ENCODE results near the gene HM13. TPM values are rescaled to one million over a fixed set of nuclear protein-coding genes. Genes with fewer than 3 reads are reported as not detected.
A peak's percentile ranks its signal among the peaks of the same experiment; 100 is the strongest.

The HM13 gene
- polyA plus RNA-seq, 4 donors, result 53.9 to 202 (median 91.8) TPM

GRCh38 chr20:31560746-31561598 is 46.7 kb downstream of the HM13 start:
- H3K36me3 ChIP-seq (ENCODE audit: control insufficient read depth in 3 of 3, insufficient read depth in 2 of 3, low read depth in 1 of 3, low read length in 3 of 3), result peaks cover 6 to 74% (median 20%) of the 10 kb centered on the region in 3 donors
- DNase-seq, result peak in 1 of 2 donors; percentile 91
- FAIRE-seq, result no peak
- H3K27me3 ChIP-seq (ENCODE audit: control insufficient read depth in 3 of 3, insufficient read depth in 3 of 3, low read length in 3 of 3), result no peaks in the 10 kb centered on the region
- no peaks in the 10 kb centered on the region for H3K9me3 ChIP-seq (ENCODE audit: control insufficient read depth in 2 of 2, insufficient read depth in 1 of 2, low read depth in 1 of 2, low read length in 1 of 2)
- H3K4me3 ChIP-seq (ENCODE audit: low read depth in 1 of 3, low read length in 3 of 3), result peak overlapping the region in 1 of 3 donors; percentile 10
- H3K4me1 ChIP-seq (ENCODE audit: control insufficient read depth in 3 of 3, insufficient read depth in 2 of 3, low read depth in 1 of 3, low read length in 2 of 3), result peaks cover 5 to 18% (median 7%) of the 10 kb centered on the region in 3 donors
- 46 to 69% (median 66%) methylated on average over 7 of the region's 7 CpGs for WGBS, 3 donors
- H3K27ac ChIP-seq (ENCODE audit: low read depth in 1 of 3, low read length in 2 of 3), result peak overlapping the region in 2 of 3 donors; percentile 89 to 90

GRCh38 chr20:31562241-31562640 is 48.0 kb downstream of the HM13 start:
- Histone ChIP-seq H3K27me3 (ENCODE audit: control insufficient read depth in 3 of 3, insufficient read depth in 3 of 3, low read length in 3 of 3) (no peaks in the 10 kb centered on the region), H3K9me3 (ENCODE audit: control insufficient read depth in 2 of 2, insufficient read depth in 1 of 2, low read depth in 1 of 2, low read length in 1 of 2) (no peaks in the 10 kb centered on the region), H3K4me1 (ENCODE audit: control insufficient read depth in 3 of 3, insufficient read depth in 2 of 3, low read depth in 1 of 3, low read length in 2 of 3) (peaks cover 5 to 31% (median 9%) of the 10 kb centered on the region in 3 donors), H3K36me3 (ENCODE audit: control insufficient read depth in 3 of 3, insufficient read depth in 2 of 3, low read depth in 1 of 3, low read length in 3 of 3) (peaks cover 4 to 81% (median 20%) of the 10 kb centered on the region in 3 donors), H3K27ac (ENCODE audit: low read depth in 1 of 3, low read length in 2 of 3) (peak overlapping the region in 2 of 3 donors; percentile 79 to 83), H3K4me3 (ENCODE audit: low read depth in 1 of 3, low read length in 3 of 3) (no peak overlapping the region)
- WGBS, 3 donors, result 55 to 67% (median 67%) methylated on average over 1 of the region's 1 CpG
- no peak for DNase-seq
- no peak for FAIRE-seq

- FAIRE-seq, result no peak
- Histone ChIP-seq H3K9me3 (ENCODE audit: control insufficient read depth in 2 of 2, insufficient read depth in 1 of 2, low read depth in 1 of 2, low read length in 1 of 2) (no peaks in the 10 kb centered on the region), H3K27ac (ENCODE audit: low read depth in 1 of 3, low read length in 2 of 3) (peak overlapping the region in 2 of 3 donors; percentile 22 to 24), H3K36me3 (ENCODE audit: control insufficient read depth in 3 of 3, insufficient read depth in 2 of 3, low read depth in 1 of 3, low read length in 3 of 3) (peaks cover 2 to 87% (median 20%) of the 10 kb centered on the region in 3 donors), H3K27me3 (ENCODE audit: control insufficient read depth in 3 of 3, insufficient read depth in 3 of 3, low read length in 3 of 3) (no peaks in the 10 kb centered on the region), H3K4me1 (ENCODE audit: control insufficient read depth in 3 of 3, insufficient read depth in 2 of 3, low read depth in 1 of 3, low read length in 2 of 3) (peaks cover 5 to 50% (median 9%) of the 10 kb centered on the region in 3 donors), H3K4me3 (ENCODE audit: low read depth in 1 of 3, low read length in 3 of 3) (no peak overlapping the region)
- WGBS, 3 donors, result 80 to 85% (median 80%) methylated on average over 6 of the region's 6 CpGs
- no peak for DNase-seq
Observed at GRCh38 chr20:31564284-31564683, 50.0 kb downstream of the HM13 start.

GRCh38 chr20:31565699-31566318 is 51.6 kb downstream of the HM13 start:
- Histone ChIP-seq H3K9me3 (ENCODE audit: control insufficient read depth in 2 of 2, insufficient read depth in 1 of 2, low read depth in 1 of 2, low read length in 1 of 2) (no peaks in the 10 kb centered on the region), H3K4me3 (ENCODE audit: low read depth in 1 of 3, low read length in 3 of 3) (no peak overlapping the region), H3K36me3 (ENCODE audit: control insufficient read depth in 3 of 3, insufficient read depth in 2 of 3, low read depth in 1 of 3, low read length in 3 of 3) (peaks cover 2 to 88% (median 20%) of the 10 kb centered on the region in 3 donors), H3K4me1 (ENCODE audit: control insufficient read depth in 3 of 3, insufficient read depth in 2 of 3, low read depth in 1 of 3, low read length in 2 of 3) (peaks cover 0 to 65% (median 6%) of the 10 kb centered on the region in 3 donors), H3K27me3 (ENCODE audit: control insufficient read depth in 3 of 3, insufficient read depth in 3 of 3, low read length in 3 of 3) (no peaks in the 10 kb centered on the region), H3K27ac (ENCODE audit: low read depth in 1 of 3, low read length in 2 of 3) (peak overlapping the region; percentile 70 to 92 (median 91))
- 52 to 80% (median 57%) methylated on average over 6 of the region's 6 CpGs for WGBS, 3 donors
- DNase-seq (peak in 1 of 2 donors; percentile 86), FAIRE-seq (no peak)

GRCh38 chr20:31566319-31566657 is 52.0 kb downstream of the HM13 start:
- Histone ChIP-seq H3K27me3 (ENCODE audit: control insufficient read depth in 3 of 3, insufficient read depth in 3 of 3, low read length in 3 of 3) (no peaks in the 10 kb centered on the region), H3K4me1 (ENCODE audit: control insufficient read depth in 3 of 3, insufficient read depth in 2 of 3, low read depth in 1 of 3, low read length in 2 of 3) (peaks cover 0 to 69% (median 6%) of the 10 kb centered on the region in 3 donors), H3K27ac (ENCODE audit: low read depth in 1 of 3, low read length in 2 of 3) (peak overlapping the region; percentile 70 to 92 (median 91)), H3K4me3 (ENCODE audit: low read depth in 1 of 3, low read length in 3 of 3) (no peak overlapping the region), H3K9me3 (ENCODE audit: control insufficient read depth in 2 of 2, insufficient read depth in 1 of 2, low read depth in 1 of 2, low read length in 1 of 2) (no peaks in the 10 kb centered on the region), H3K36me3 (ENCODE audit: control insufficient read depth in 3 of 3, insufficient read depth in 2 of 3, low read depth in 1 of 3, low read length in 3 of 3) (peaks cover 2 to 89% (median 17%) of the 10 kb centered on the region in 3 donors)
- WGBS, 3 donors, result 60 to 94% (median 92%) methylated on average over 1 of the region's 1 CpG
- no peak for FAIRE-seq
- DNase-seq, result no peak

- FAIRE-seq (no peak), DNase-seq (peak; percentile 71 to 82)
- Histone ChIP-seq H3K36me3 (ENCODE audit: control insufficient read depth in 3 of 3, insufficient read depth in 2 of 3, low read depth in 1 of 3, low read length in 3 of 3) (peaks cover 2 to 84% (median 13%) of the 10 kb centered on the region in 3 donors), H3K9me3 (ENCODE audit: control insufficient read depth in 2 of 2, insufficient read depth in 1 of 2, low read depth in 1 of 2, low read length in 1 of 2) (no peaks in the 10 kb centered on the region), H3K4me3 (ENCODE audit: low read depth in 1 of 3, low read length in 3 of 3) (no peak overlapping the region), H3K27ac (ENCODE audit: low read depth in 1 of 3, low read length in 2 of 3) (peak overlapping the region; percentile 70 to 92 (median 91)), H3K27me3 (ENCODE audit: control insufficient read depth in 3 of 3, insufficient read depth in 3 of 3, low read length in 3 of 3) (no peaks in the 10 kb centered on the region), H3K4me1 (ENCODE audit: control insufficient read depth in 3 of 3, insufficient read depth in 2 of 3, low read depth in 1 of 3, low read length in 2 of 3) (peaks cover 0 to 69% (median 6%) of the 10 kb centered on the region in 3 donors)
- WGBS, 3 donors, result 23 to 52% (median 32%) methylated on average over 12 to 14 of the region's 14 CpGs
Observed at GRCh38 chr20:31566658-31567379, 52.6 kb downstream of the HM13 start.

- peaks cover 3 to 72% (median 4%) of the 10 kb centered on the region in 3 donors for H3K4me1 ChIP-seq (ENCODE audit: control insufficient read depth in 3 of 3, insufficient read depth in 2 of 3, low read depth in 1 of 3, low read length in 2 of 3)
- peak overlapping the region in 2 of 3 donors; percentile 91 to 92 for H3K27ac ChIP-seq (ENCODE audit: low read depth in 1 of 3, low read length in 2 of 3)
- FAIRE-seq (no peak), DNase-seq (no peak)
- H3K9me3 ChIP-seq (ENCODE audit: control insufficient read depth in 2 of 2, insufficient read depth in 1 of 2, low read depth in 1 of 2, low read length in 1 of 2), result no peaks in the 10 kb centered on the region
- H3K27me3 ChIP-seq (ENCODE audit: control insufficient read depth in 3 of 3, insufficient read depth in 3 of 3, low read length in 3 of 3), result no peaks in the 10 kb centered on the region
- H3K36me3 ChIP-seq (ENCODE audit: control insufficient read depth in 3 of 3, insufficient read depth in 2 of 3, low read depth in 1 of 3, low read length in 3 of 3), result peaks cover 2 to 79% (median 13%) of the 10 kb centered on the region in 3 donors
- H3K4me3 ChIP-seq (ENCODE audit: low read depth in 1 of 3, low read length in 3 of 3), result no peak overlapping the region
Observed at GRCh38 chr20:31567380-31567720, 53.1 kb downstream of the HM13 start.

GRCh38 chr20:31568041-31568731 is 53.9 kb downstream of the HM13 start:
- WGBS, 3 donors, result 84% methylated on average over 21 of the region's 21 CpGs

More at GRCh38 chr20:31568041-31568731, 53.9 kb downstream of the HM13 start:
- peak overlapping the region; percentile 13 to 91 (median 53) for H3K27ac ChIP-seq (ENCODE audit: low read depth in 1 of 3, low read length in 2 of 3)
- FAIRE-seq (no peak), DNase-seq (no peak)
- peaks cover 2 to 70% (median 9%) of the 10 kb centered on the region in 3 donors for H3K36me3 ChIP-seq (ENCODE audit: control insufficient read depth in 3 of 3, insufficient read depth in 2 of 3, low read depth in 1 of 3, low read length in 3 of 3)
- no peak overlapping the region for H3K4me3 ChIP-seq (ENCODE audit: low read depth in 1 of 3, low read length in 3 of 3)
- no peaks in the 10 kb centered on the region for H3K27me3 ChIP-seq (ENCODE audit: control insufficient read depth in 3 of 3, insufficient read depth in 3 of 3, low read length in 3 of 3)
- H3K9me3 ChIP-seq (ENCODE audit: control insufficient read depth in 2 of 2, insufficient read depth in 1 of 2, low read depth in 1 of 2, low read length in 1 of 2), result no peaks in the 10 kb centered on the region
- H3K4me1 ChIP-seq (ENCODE audit: control insufficient read depth in 3 of 3, insufficient read depth in 2 of 3, low read depth in 1 of 3, low read length in 2 of 3), result peaks cover 2 to 68% (median 6%) of the 10 kb centered on the region in 3 donors
